ENCODE measurements around the gene GIPC2.

DNA sequence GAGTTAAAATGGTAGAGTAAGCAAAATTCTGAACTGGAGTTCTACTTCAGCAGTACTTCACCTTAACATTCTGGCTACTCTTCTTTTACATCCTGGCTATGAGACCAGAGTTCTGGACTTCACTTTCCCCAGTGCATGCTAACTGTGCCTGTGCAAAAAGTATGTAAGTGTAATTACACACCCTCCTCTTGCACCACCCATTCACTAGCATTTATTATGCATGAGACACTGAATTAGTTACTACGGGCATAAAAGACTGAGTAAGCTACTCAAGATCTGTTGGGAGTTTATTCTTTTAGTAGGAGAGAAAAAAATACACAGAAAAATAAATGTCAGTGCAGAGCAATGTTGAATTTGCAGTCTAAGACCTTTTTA lies 87.2 kb downstream of the GIPC2 start:
- TF ChIP-seq CTCF (optimal IDR thresholded peaks at IDR 0.05 in 1 of 3, IDR thresholded peaks at IDR 0.05 in 1 of 3, conservative IDR thresholded peaks at IDR 0.05 in 1 of 3; ENCODE audit: extremely low read depth in 1 of 3, insufficient read depth in 2 of 3, low read length in 3 of 3) (no peak), EZH2 (IDR thresholded peaks at IDR 0.05; ENCODE audit: low read length) (no peak)

Measured in keratinocyte (primary cell).